ENCODE data around the gene TFEB.
A peak's percentile ranks its signal among the peaks of the same experiment; 100 is the strongest.

The TFEB gene

GRCh38 chr6:41637194-41638001 is 98.0 kb downstream of the TFEB start:
- no peak for DNase-seq
- in situ Hi-C loops (cut with MboI; ENCODE audit: low pct_unique_long_range_greater_than_20kb, low sequenced_read_pairs) = no loop called here

GRCh38 chr6:41636833-41637193 is 98.6 kb downstream of the TFEB start:
- in situ Hi-C loops (cut with MboI; ENCODE audit: low pct_unique_long_range_greater_than_20kb, low sequenced_read_pairs) = no loop called here
- DNase-seq = no peak

GRCh38 chr6:41635365-41635764 is 100.0 kb downstream of the TFEB start:
- DNase-seq = no peak
- in situ Hi-C loops (cut with MboI; ENCODE audit: low pct_unique_long_range_greater_than_20kb, low sequenced_read_pairs) = no loop called here

GRCh38 chr6:41634657-41635056 is 100.8 kb downstream of the TFEB start:
- in situ Hi-C loops (cut with MboI; ENCODE audit: low pct_unique_long_range_greater_than_20kb, low sequenced_read_pairs) = no loop called here
- peak; percentile 32 for DNase-seq
